NB4 (cell line): ENCODE measurements around the gene RIPK4.

Source experiments
- CTCF ChIP-seq: IDR thresholded peaks from one replicate; pipeline ENCODE4 v1.5.1; 2012; ENCODE audit warnings: low read depth, low read length
- MAX ChIP-seq: IDR thresholded peaks from 2 replicates; pipeline ENCODE4 v1.6.1; 2011; ENCODE audit warnings: low read depth, low read length
- POLR2A ChIP-seq: IDR thresholded peaks from 2 replicates; pipeline ENCODE4 v1.6.1; 2011; ENCODE audit warnings: mild to moderate bottlenecking; ENCODE audit not compliant: insufficient read length; ENCODE audit errors: extremely low read depth

GRCh38 chr21:41778930-41779600 is 12.2 kb upstream of the RIPK4 start:
- TF ChIP-seq POLR2A (no peak), CTCF (no peak), MAX (no peak)
